HG03378 (cell line): ENCODE results near the gene MAP3K7CL.
"Not testable (repeated sequence)": the region's sequence is repeated elsewhere in the genome, so short reads cannot be mapped to it uniquely, and the experiment has no call there.

Experiments used
- ATAC-seq: cut with Tn5 transposase; IDR thresholded peaks from one replicate; pipeline ENCODE4 v1.9.1; 2021; ENCODE audit warnings: mild to moderate bottlenecking, moderate library complexity; ENCODE audit not compliant: unreplicated experiment

MAP3K7CL gene

GRCh38 chr21:29133241-29133640, 2.8 kb downstream of the MAP3K7CL start:
- no peak for ATAC-seq

GRCh38 chr21:29133796-29134195, 3.4 kb downstream of the MAP3K7CL start:
- ATAC-seq = no peak

GRCh38 chr21:29135481-29135880, 5.0 kb downstream of the MAP3K7CL start:
- ATAC-seq = no peak

- no peak for ATAC-seq
Measured at GRCh38 chr21:29136033-29136432, 5.6 kb downstream of the MAP3K7CL start.

GRCh38 chr21:29144736-29145353, 14.4 kb downstream of the MAP3K7CL start:
- ATAC-seq = no peak

- no peak for ATAC-seq
Measured at GRCh38 chr21:29145354-29145782, 14.9 kb downstream of the MAP3K7CL start.

- ATAC-seq = no peak
Measured at GRCh38 chr21:29145852-29146453, 15.5 kb downstream of the MAP3K7CL start.

GRCh38 chr21:29146726-29147125, 16.3 kb downstream of the MAP3K7CL start:
- no peak for ATAC-seq

GRCh38 chr21:29148530-29148929, 18.1 kb downstream of the MAP3K7CL start:
- no peak for ATAC-seq

GRCh38 chr21:29149808-29150425, 19.5 kb downstream of the MAP3K7CL start:
- no peak for ATAC-seq

- no peak for ATAC-seq
Measured at GRCh38 chr21:29151931-29152330, 21.5 kb downstream of the MAP3K7CL start.

- ATAC-seq = no peak
Measured at GRCh38 chr21:29152916-29153315, 22.5 kb downstream of the MAP3K7CL start.

GRCh38 chr21:29154270-29154669, 23.8 kb downstream of the MAP3K7CL start:
- no peak for ATAC-seq

- ATAC-seq = no peak
Measured at GRCh38 chr21:29155118-29155932, 24.9 kb downstream of the MAP3K7CL start.

GRCh38 chr21:29155933-29156260, 25.5 kb downstream of the MAP3K7CL start:
- ATAC-seq = no peak

GRCh38 chr21:29157080-29157479, 26.6 kb downstream of the MAP3K7CL start:
- no peak for ATAC-seq

- ATAC-seq = no peak
Measured at GRCh38 chr21:29159842-29160241, 29.4 kb downstream of the MAP3K7CL start.

- not testable (repeated sequence) for ATAC-seq
Measured at GRCh38 chr21:29162825-29163224, 32.4 kb downstream of the MAP3K7CL start.

GRCh38 chr21:29163341-29164115, 33.1 kb downstream of the MAP3K7CL start:
- no peak for ATAC-seq

- ATAC-seq = no peak
Measured at GRCh38 chr21:29164323-29164942, 34.0 kb downstream of the MAP3K7CL start.
